Measurements from ENCODE around the gene OR2T34.
"Not testable (repeated sequence)": the region's sequence is repeated elsewhere in the genome, so short reads cannot be mapped to it uniquely, and the experiment has no call there.

OR2T34 gene

DNA sequence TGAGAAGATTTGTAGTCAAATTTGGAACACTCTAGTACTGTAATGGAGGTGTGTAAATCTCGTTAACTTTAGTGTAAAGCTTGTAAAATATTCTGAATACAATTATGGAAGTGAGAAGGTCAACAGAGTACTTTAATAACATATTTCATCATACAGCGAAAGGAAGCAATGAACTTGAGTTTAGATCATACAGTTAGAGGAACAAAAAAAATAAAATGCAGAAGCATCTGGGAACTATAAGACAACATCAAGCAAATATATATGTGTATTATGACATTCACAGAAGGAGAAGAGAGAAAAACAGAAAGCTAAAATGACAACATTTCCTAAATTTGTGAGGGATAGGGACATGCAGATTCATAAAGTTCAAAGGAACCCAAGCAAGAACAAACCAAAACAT, 5.5 kb downstream of the OR2T34 start:
- H3K4me3 Mint-ChIP-seq; H3K27me3 Mint-ChIP-seq (ENCODE audit: low read depth, poor library complexity); H3K36me3 Mint-ChIP-seq (ENCODE audit: low read depth); H3K4me1 Mint-ChIP-seq; DNase-seq; H3K27ac Mint-ChIP-seq: not testable (repeated sequence)
- H3K9me3 Mint-ChIP-seq, result peaks cover 28% of the 10 kb centered on the region

DNA sequence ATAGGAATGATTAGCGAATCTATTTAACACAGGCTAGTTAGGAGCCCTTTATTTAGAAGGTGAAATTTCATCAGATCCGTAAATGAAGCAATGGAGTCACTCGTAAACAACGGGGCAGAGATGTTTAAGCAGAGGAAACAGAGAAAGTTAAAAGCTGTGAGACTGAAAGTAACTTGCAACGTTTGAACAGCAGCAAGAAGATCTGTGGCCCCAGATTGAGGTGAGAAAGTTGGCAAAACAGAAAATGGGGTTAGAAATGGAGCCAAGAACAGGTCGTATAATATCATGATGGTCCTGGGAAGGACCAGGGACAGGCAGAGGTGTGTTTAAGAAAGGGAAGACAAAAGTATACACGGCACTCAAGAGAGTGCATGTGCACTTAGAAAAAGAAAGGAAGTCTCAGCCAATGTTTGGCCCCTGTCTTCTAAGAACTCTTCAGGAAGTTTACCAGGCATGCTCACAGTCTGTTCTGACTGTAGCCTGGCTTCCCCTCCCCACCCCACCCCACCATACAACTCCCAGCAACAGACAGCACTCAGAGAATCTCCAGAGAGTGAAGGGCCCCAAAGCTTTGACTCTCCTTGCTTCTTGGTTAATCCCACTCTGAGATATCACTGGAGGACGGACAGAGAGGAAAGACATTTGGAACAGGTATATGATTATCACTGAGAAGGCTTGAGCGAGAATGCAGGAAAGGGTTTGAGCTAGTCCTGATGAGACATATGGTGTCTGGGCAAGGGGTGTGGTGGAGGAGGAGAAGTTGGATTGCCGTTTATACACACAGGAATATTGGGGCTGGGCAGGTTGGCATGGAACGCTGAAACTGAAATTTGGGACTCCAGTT, 8.8 kb downstream of the OR2T34 start:
- not testable (repeated sequence) for H3K27me3 Mint-ChIP-seq (ENCODE audit: low read depth, poor library complexity)
- H3K9me3 Mint-ChIP-seq, result peaks cover 23% of the 10 kb centered on the region

DNA sequence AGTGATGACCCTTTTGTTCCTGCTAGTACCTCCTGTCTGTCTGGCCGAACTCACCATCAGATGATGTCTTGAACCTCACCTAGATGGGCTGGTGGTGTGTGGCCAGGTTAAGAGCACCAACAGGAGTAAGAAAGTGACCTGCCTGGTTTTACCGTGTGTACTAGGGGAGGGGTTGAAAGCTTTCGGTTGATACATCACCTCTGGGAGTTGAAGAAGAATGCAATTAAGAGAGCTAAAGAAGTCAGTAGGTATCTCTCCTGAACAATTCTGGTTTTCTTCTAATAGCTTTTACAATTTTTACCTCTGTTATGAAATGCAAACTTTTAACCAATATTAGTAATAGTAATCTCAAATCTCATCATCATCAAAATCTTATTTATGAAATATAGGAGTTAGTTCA, 11.9 kb downstream of the OR2T34 start, which contains the start of gene OR2T29:
Gene OR2T29, minus strand, starts transcription at position 101 of the 400 bp plus-strand sequence. CDS start 3,281 bp downstream, outside the sequence.
- H3K4me3 Mint-ChIP-seq; H3K27ac Mint-ChIP-seq; H3K27me3 Mint-ChIP-seq (ENCODE audit: low read depth, poor library complexity); DNase-seq; H3K36me3 Mint-ChIP-seq (ENCODE audit: low read depth); H3K4me1 Mint-ChIP-seq: not testable (repeated sequence)
- peaks cover 11% of the 10 kb centered on the region for H3K9me3 Mint-ChIP-seq

More for the DNA sequence above, 8.8 kb downstream of the OR2T34 start:
- DNase-seq; H3K4me3 Mint-ChIP-seq; H3K4me1 Mint-ChIP-seq; H3K27ac Mint-ChIP-seq; H3K36me3 Mint-ChIP-seq (ENCODE audit: low read depth): not testable (repeated sequence)

DNA sequence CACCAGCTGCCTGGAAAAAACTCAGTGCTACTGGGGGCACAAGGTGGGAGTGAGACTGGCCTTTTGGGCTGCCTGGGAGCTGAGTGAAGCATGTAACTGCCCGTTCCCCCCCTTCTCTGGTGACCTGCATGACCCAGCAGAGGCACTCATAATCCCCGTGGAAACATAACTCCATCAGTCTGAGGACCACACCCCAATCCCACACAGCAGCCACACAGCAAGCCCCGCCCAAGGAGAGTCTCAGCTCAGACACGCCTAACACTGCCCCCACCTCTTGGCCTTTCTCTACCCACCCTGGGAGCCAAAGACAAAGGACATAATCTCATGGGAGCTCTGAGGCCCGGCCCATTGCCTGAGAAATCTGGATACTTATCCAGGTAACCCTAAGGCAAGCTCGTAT, 23.5 kb downstream of the OR2T34 start:
- H3K27ac Mint-ChIP-seq; H3K4me3 Mint-ChIP-seq; H3K9me3 Mint-ChIP-seq; DNase-seq; H3K27me3 Mint-ChIP-seq (ENCODE audit: low read depth, poor library complexity); H3K36me3 Mint-ChIP-seq (ENCODE audit: low read depth); H3K4me1 Mint-ChIP-seq: not testable (repeated sequence)

DNA sequence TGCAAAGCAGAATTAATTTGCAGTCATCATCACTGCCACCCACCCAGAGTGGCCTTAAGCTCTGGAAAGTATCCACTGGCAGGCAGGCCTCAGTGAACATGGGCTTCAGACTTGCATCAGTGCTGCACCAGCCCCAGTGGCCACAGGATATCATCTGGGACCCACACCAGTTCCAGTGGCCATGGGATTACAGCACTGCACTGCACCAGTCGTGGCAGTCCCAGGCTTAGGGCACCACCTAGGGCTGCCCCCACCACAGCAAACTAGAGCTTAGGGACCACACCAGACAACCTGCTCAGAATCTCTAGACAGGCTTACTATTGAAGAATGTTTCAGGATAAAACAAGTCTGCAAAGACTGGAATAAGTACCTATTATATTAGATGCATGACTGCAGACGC, 27.2 kb downstream of the OR2T34 start:
- DNase-seq; H3K4me1 Mint-ChIP-seq; H3K27me3 Mint-ChIP-seq (ENCODE audit: low read depth, poor library complexity); H3K4me3 Mint-ChIP-seq; H3K9me3 Mint-ChIP-seq; H3K27ac Mint-ChIP-seq; H3K36me3 Mint-ChIP-seq (ENCODE audit: low read depth): not testable (repeated sequence)

DNA sequence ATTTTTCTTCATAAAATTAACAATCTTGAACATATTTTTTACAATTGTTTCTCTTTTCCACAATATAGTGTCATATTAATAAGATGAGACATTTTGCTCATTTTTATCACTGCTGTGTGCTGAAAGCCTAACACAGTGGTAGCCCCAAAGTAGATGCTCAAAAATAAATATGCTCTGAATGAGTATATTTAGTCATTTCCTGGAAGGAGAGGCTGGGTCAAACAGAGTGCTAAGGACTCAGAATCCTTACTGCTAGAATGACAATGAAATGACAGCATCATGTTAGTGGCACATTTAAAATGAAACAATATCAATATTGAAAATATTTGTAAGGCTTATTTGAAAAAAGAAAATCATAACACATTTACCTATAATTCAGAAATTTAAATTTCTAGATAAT, 37.1 kb downstream of the OR2T34 start:
- not testable (repeated sequence) for H3K36me3 Mint-ChIP-seq (ENCODE audit: low read depth); H3K4me3 Mint-ChIP-seq; H3K27me3 Mint-ChIP-seq (ENCODE audit: low read depth, poor library complexity); DNase-seq; H3K9me3 Mint-ChIP-seq; H3K27ac Mint-ChIP-seq; H3K4me1 Mint-ChIP-seq

Data from nephron progenitor cell (in vitro differentiated cells).